Naive thymus-derived CD8-positive, alpha-beta T cell (primary cell): ENCODE measurements around the gene ARID3A. TPM values are rescaled to one million over a fixed set of nuclear protein-coding genes. Genes with fewer than 3 reads are reported as not detected.

Experiments
- ATAC-seq, 2 donors: fragments of 150-1000 bp; cut with Tn5 transposase in 1 of 2; sonication (Bioruptor Pico), chemical (Tn5 transposase) in 1 of 2; 1 replicate in 1 of 2; 2 replicates in 1 of 2; pipeline ENCODE4 v1.10.0; 2021; ENCODE audit warnings: mild to moderate bottlenecking in 2 of 2, moderate library complexity in 2 of 2
- POLR2A ChIA-PET: fragments of 350-600 bp; sonication (Branson Sonifier 250); formaldehyde crosslinking; loops from one replicate; lab custom pipeline; 2021; ENCODE audit warnings: antibody characterized with exemption; lab: Charles Lee
- DNase-seq, 10 donors: peaks; one replicate each; pipeline versions ENCODE4 v3.0.0 to v3.0.0-alpha.2; 2020 to 2022
- H3K27ac Mint-ChIP-seq, 10 donors: one replicate each; pipeline ENCODE4 v1.8.0; 2020 to 2022; ENCODE audit warnings: mild to moderate bottlenecking in 10 of 10, mixed read lengths in 10 of 10, moderate library complexity in 4 of 10, inconsistent platforms in 1 of 10
- H3K27me3 Mint-ChIP-seq, 5 donors: one replicate each; pipeline ENCODE4 v1.8.0; 2021 to 2022; ENCODE audit warnings: mixed read lengths in 5 of 5
- H3K36me3 Mint-ChIP-seq, 3 donors: one replicate each; pipeline ENCODE4 v1.8.0; 2020 to 2022; ENCODE audit warnings: mixed read lengths in 3 of 3, mild to moderate bottlenecking in 2 of 3, inconsistent platforms in 1 of 3
- H3K4me1 Mint-ChIP-seq, 4 donors: one replicate each; pipeline ENCODE4 v1.8.0; 2021 to 2022; ENCODE audit warnings: mixed read lengths in 4 of 4
- H3K4me3 Mint-ChIP-seq, 10 donors: one replicate each; pipeline ENCODE4 v1.8.0; 2020 to 2022; ENCODE audit warnings: mild to moderate bottlenecking in 10 of 10, mixed read lengths in 10 of 10, moderate library complexity in 6 of 10, inconsistent platforms in 1 of 10
- H3K9me3 Mint-ChIP-seq, 9 donors: one replicate each; pipeline ENCODE4 v1.8.0; 2020 to 2022; ENCODE audit warnings: mixed read lengths in 9 of 9, mild to moderate bottlenecking in 3 of 9, inconsistent platforms in 1 of 9, moderate library complexity in 1 of 9
- polyA plus RNA-seq, 3 donors: library from polyadenylated mRNA; unstranded; fragments of 300-500 nt; fragmentation: Illumina TruSeq; gene quantifications; one replicate each; pipeline ENCODE4 v1.2.3, GENCODE V29; 2021
- total RNA-seq, 8 experiments: library from RNA in 2 of 8; stranded (reverse) in 2 of 8; gene quantifications; one replicate each; pipeline ENCODE4 v1.2.3 and lab custom pipeline; 2021 to 2026

Gene ARID3A
- total and polyA plus RNA-seq, 5 experiments from 2014 or later, result 0.09 to 5.0 (median 0.58) TPM

DNA sequence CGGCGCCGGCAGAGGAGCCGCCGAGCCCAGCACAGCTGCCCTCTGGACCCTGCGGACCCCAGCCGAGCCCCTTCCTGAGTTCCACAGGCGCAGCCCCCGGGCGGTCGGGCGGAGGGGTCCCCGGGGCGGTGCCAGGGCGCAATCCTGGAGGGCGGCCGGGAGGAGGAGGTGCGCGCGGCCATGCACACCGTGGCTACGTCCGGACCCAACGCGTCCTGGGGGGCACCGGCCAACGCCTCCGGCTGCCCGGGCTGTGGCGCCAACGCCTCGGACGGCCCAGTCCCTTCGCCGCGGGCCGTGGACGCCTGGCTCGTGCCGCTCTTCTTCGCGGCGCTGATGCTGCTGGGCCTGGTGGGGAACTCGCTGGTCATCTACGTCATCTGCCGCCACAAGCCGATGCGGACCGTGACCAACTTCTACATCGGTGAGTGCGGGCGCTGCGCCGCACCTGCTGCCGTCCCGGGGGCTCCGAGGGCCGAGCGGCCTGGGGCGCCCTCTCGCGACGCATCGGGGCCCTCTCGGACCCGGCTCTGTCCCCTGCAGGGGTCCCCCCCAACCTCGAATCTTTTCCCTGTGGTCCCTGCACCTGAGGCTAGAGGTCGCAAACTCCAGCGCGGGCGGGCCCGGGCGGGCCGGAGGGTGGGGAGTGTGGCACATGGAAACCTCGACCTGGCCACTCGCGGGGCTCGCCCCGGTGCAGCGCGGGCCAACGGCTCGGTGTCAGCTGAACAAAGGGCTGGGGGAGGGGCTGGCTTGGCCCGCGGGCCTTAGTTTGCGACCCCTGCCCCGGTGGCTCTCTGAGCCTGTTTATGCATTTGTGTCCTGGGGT lies 8.3 kb upstream of the ARID3A start, which contains the start of gene KISS1R:
KISS1R (plus strand) TSS at position 11 of the 829 bp plus-strand sequence; CDS start at position 181, 170 bp downstream.
- Mint-ChIP-seq H3K27me3 (peaks cover 0 to 2% (median 0%) of the 10 kb centered on the region in 5 donors), H3K9me3 (no peaks in the 10 kb centered on the region), H3K4me1 (peaks cover 11 to 29% (median 23%) of the 10 kb centered on the region in 4 donors), H3K36me3 (no peaks in the 10 kb centered on the region), H3K27ac (peak within 1 kb of the TSS in 7 of 10 donors; percentile 19 to 91 (median 67)), H3K4me3 (peak within 1 kb of the TSS; percentile 45 to 84 (median 78))
- ATAC-seq (peak; percentile 5 to 9), DNase-seq (peak in 4 of 10 donors; percentile 45 to 56 (median 48))
- POLR2A ChIA-PET, result interaction anchor here (0.7 to 9.1 kb wide), 8 partner anchors 12 to 282 kb away, joined by 3 to 165 read pairs (median 4); partner anchors contain the start of genes CFD, MED16, PTBP1 and RNU6-9

- POLR2A ChIA-PET, result interaction anchor here (1.6 to 9.1 kb wide), 4 partner anchors 12 to 55 kb away, joined by 4 to 165 read pairs (median 116); partner anchors contain the start of genes CFD, MED16 and RNU6-9
- Mint-ChIP-seq H3K4me1 (peaks cover 11 to 29% (median 23%) of the 10 kb centered on the region in 4 donors), H3K36me3 (no peaks in the 10 kb centered on the region), H3K9me3 (no peaks in the 10 kb centered on the region), H3K4me3 (peak overlapping the region; percentile 39 to 84 (median 78)), H3K27me3 (peaks cover 0 to 2% (median 0%) of the 10 kb centered on the region in 5 donors), H3K27ac (peak overlapping the region in 5 of 10 donors; percentile 44 to 91 (median 69))
- DNase-seq (no peak), ATAC-seq (no peak)
Observed at GRCh38 chr19:918152-918437, 7.7 kb upstream of the ARID3A start.

DNA sequence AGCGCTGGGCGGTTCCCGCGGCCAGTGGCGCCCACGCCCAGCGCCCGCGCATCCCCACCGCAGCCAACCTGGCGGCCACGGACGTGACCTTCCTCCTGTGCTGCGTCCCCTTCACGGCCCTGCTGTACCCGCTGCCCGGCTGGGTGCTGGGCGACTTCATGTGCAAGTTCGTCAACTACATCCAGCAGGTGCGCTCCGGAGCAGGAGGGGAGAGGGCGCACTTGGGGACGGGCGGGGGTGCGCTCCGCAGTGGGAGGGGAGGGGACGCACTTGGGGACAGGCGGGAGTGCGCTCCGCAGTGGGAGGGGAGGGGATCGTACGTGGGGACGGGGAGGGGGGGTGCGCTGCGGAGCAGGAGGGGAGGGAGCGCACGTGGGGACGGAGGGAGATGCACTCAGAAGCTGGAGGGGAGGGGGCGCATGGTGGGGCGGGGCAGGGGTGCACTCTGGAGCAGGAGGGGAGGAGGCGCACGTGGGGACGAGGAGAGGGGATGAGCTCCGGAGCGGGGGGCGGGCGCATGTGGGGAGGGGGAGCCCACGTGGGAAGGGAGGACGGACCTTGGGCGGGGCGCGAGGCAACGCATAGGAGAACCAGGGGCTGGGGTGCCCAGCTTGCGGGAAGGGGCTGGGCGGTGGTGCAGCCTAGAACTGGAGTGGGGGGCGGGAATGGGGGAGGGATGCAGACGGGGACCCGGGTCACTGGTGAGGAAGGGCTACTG lies 7.2 kb upstream of the ARID3A start:
- Mint-ChIP-seq H3K27ac (peak overlapping the region in 2 of 10 donors; percentile 7 to 33), H3K27me3 (peaks cover 0 to 2% (median 0%) of the 10 kb centered on the region in 5 donors), H3K9me3 (no peaks in the 10 kb centered on the region), H3K36me3 (no peaks in the 10 kb centered on the region), H3K4me1 (peaks cover 12 to 32% (median 23%) of the 10 kb centered on the region in 4 donors), H3K4me3 (peak overlapping the region in 8 of 10 donors; percentile 14 to 81 (median 49))
- peak in 1 of 10 donors; percentile 77 for DNase-seq
- POLR2A ChIA-PET, result interaction anchor here (0.9 to 9.1 kb wide), 9 partner anchors 13 to 104 kb away, joined by 3 to 165 read pairs (median 11); partner anchors contain the start of genes CFD, MED16, RNU6-9 and WDR18
- no peak for ATAC-seq

DNA sequence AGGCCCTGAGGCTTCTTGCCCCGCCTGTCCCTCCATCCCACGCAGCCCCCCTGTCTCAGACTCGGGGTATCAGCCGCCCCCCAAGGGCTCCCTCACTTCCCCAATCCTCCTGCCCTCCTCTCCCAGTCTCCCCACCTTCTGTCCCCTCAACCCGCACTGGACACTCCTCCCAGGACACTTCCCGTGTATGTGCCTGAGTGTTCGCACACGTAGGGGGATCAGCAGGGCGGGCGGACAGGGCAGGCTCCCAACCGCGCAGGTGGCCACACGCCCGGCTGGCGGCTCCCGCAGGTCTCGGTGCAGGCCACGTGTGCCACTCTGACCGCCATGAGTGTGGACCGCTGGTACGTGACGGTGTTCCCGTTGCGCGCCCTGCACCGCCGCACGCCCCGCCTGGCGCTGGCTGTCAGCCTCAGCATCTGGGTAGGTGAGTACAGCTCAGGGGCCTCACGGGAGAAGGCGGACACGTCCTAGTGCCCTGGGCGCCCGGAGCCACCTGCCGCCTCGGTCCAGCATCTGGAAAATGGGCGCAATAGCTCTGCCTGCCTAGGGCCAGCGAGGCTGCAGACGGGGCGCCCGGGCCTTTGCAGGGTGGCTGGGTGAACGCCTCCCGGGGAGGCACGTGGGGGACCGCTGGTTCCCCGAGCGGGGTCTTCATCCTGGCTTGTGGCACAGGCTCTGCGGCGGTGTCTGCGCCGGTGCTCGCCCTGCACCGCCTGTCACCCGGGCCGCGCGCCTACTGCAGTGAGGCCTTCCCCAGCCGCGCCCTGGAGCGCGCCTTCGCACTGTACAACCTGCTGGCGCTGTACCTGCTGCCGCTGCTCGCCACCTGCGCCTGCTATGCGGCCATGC lies 6.4 kb upstream of the ARID3A start:
- H3K27me3 Mint-ChIP-seq, result peaks cover 0 to 2% (median 0%) of the 10 kb centered on the region in 5 donors
- DNase-seq, result peak in 3 of 10 donors; percentile 49 to 57 (median 53)
- POLR2A ChIA-PET, result interaction anchor here (0.9 to 9.1 kb wide), 11 partner anchors 14 to 287 kb away, joined by 3 to 165 read pairs (median 11); partner anchors contain the start of genes ARHGAP45, CFD, MED16 and RNU6-9
- peaks cover 12 to 36% (median 24%) of the 10 kb centered on the region in 4 donors for H3K4me1 Mint-ChIP-seq
- H3K27ac Mint-ChIP-seq, result peak overlapping the region in 1 of 10 donors; percentile 73
- no peaks in the 10 kb centered on the region for H3K36me3 Mint-ChIP-seq
- H3K4me3 Mint-ChIP-seq, result peak overlapping the region in 7 of 10 donors; percentile 32 to 81 (median 64)
- H3K9me3 Mint-ChIP-seq, result no peaks in the 10 kb centered on the region
- ATAC-seq, result peak; percentile 48 to 54

DNA sequence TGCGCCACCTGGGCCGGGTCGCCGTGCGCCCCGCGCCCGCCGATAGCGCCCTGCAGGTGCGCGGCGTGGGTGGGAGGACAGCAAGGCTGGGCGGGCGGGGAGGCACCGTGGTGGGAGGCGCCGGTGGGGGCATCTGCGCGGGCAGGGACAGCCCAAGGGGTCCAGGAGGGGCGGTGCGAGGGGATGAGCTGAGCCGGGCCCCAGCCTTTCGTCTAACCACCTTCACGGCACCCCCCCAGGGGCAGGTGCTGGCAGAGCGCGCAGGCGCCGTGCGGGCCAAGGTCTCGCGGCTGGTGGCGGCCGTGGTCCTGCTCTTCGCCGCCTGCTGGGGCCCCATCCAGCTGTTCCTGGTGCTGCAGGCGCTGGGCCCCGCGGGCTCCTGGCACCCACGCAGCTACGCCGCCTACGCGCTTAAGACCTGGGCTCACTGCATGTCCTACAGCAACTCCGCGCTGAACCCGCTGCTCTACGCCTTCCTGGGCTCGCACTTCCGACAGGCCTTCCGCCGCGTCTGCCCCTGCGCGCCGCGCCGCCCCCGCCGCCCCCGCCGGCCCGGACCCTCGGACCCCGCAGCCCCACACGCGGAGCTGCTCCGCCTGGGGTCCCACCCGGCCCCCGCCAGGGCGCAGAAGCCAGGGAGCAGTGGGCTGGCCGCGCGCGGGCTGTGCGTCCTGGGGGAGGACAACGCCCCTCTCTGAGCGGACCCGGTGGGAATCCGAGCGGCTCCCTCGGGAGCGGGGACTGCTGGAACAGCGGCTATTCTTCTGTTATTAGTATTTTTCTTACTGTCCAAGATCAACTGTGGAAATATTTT lies 5.6 kb upstream of the ARID3A start:
- POLR2A ChIA-PET, result interaction anchor here (1.2 to 9.1 kb wide), 9 partner anchors 15 to 286 kb away, joined by 3 to 165 read pairs (median 11); partner anchors contain the start of genes ARHGAP45, CFD, MED16 and RNU6-9
- DNase-seq, result peak in 9 of 10 donors; percentile 60 to 89 (median 71)
- peaks cover 11 to 34% (median 24%) of the 10 kb centered on the region in 4 donors for H3K4me1 Mint-ChIP-seq
- H3K4me3 Mint-ChIP-seq, result peak overlapping the region; percentile 67 to 90 (median 84)
- H3K36me3 Mint-ChIP-seq, result no peaks in the 10 kb centered on the region
- peak overlapping the region in 8 of 10 donors; percentile 17 to 90 (median 82) for H3K27ac Mint-ChIP-seq
- peaks cover 0 to 2% (median 0%) of the 10 kb centered on the region in 5 donors for H3K27me3 Mint-ChIP-seq
- peak; percentile 63 to 67 for ATAC-seq
- no peaks in the 10 kb centered on the region for H3K9me3 Mint-ChIP-seq

DNA sequence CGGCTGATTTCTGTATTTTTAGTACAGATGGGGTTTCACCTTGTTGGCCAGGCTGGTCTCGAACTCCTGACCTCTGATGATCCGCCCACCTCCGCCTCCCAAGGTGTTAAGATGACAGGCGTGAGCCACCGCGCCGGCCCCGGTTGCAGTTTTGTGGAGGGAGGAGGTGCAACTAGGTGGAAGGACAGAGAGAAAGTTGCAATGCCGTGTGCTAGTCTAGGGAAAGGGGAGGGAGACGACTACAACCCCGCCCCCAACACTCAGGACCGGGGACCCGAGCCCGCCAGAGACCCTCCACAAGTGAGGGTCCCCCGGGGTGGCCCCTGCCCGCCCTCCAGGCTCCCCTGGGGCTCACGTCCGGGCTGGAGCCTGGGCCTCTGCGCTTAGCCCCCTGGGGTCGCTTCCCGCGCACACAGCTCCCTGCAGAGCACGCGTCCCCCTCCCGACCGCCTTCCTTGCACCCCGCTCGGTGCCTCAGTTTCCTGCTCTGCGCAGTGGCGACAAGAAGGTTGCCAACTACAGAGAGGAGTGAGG lies 1.2 kb upstream of the ARID3A start:
- Mint-ChIP-seq H3K4me3 (peak overlapping the region; percentile 62 to 87 (median 76)), H3K27ac (peak overlapping the region in 2 of 10 donors; percentile 68 to 83), H3K9me3 (no peaks in the 10 kb centered on the region), H3K36me3 (no peaks in the 10 kb centered on the region), H3K27me3 (no peaks in the 10 kb centered on the region), H3K4me1 (peaks cover 9 to 28% (median 18%) of the 10 kb centered on the region in 4 donors)
- ATAC-seq (no peak), DNase-seq (no peak)
- POLR2A ChIA-PET, result interaction anchor here (0.6 to 7.4 kb wide), 11 partner anchors 13 to 345 kb away, joined by 3 to 101 read pairs (median 4); partner anchors contain the start of genes ATP5F1D, CIRBP, MED16 and RNU6-9

DNA sequence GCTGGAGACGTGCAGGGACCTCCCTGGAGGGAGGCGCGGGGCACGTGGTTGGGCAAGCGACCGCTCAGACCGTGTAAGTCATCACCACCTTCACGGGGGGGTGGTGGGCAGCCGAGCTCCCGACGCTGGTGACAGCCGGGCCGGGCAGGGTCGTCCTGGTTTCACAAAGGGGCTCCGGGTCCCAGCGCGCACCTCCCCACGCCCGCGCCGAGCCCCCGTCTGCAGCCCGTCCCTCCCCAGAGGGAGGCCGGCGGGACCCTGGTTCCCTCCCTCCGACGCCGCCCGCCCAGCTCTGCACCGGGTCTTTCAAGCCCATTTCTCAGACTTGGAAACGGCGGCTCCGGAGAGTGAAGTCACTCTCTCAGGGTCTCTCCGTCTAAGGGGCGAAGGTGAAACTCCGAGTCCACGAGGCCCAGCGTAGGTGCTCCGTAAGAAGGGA lies 729 bp upstream of the ARID3A start:
- peak overlapping the region in 8 of 10 donors; percentile 22 to 83 (median 58) for H3K27ac Mint-ChIP-seq
- no peaks in the 10 kb centered on the region for H3K9me3 Mint-ChIP-seq
- H3K27me3 Mint-ChIP-seq, result no peaks in the 10 kb centered on the region
- no peaks in the 10 kb centered on the region for H3K36me3 Mint-ChIP-seq
- peak; percentile 50 to 54 for ATAC-seq
- peak overlapping the region; percentile 67 to 87 (median 78) for H3K4me3 Mint-ChIP-seq
- H3K4me1 Mint-ChIP-seq, result peaks cover 9 to 32% (median 18%) of the 10 kb centered on the region in 4 donors
- DNase-seq, result peak in 3 of 10 donors; percentile 70 to 84 (median 76)
- POLR2A ChIA-PET, result interaction anchor here (0.8 to 7.4 kb wide), 10 partner anchors 12 to 344 kb away, joined by 3 to 101 read pairs (median 4); partner anchors contain the start of genes ATP5F1D, CIRBP, MED16 and RNU6-9

- H3K4me3 Mint-ChIP-seq, result peak overlapping the region; percentile 66 to 87 (median 74)
- H3K27me3 Mint-ChIP-seq, result no peaks in the 10 kb centered on the region
- no peaks in the 10 kb centered on the region for H3K9me3 Mint-ChIP-seq
- ATAC-seq (no peak), DNase-seq (no peak)
- H3K4me1 Mint-ChIP-seq, result peaks cover 5 to 29% (median 14%) of the 10 kb centered on the region in 4 donors
- H3K27ac Mint-ChIP-seq, result peak overlapping the region in 1 of 10 donors; percentile 14
- no peaks in the 10 kb centered on the region for H3K36me3 Mint-ChIP-seq
- POLR2A ChIA-PET, result no interaction called here
Observed at GRCh38 chr19:926323-926588, 421 bp downstream of the ARID3A start.

DNA sequence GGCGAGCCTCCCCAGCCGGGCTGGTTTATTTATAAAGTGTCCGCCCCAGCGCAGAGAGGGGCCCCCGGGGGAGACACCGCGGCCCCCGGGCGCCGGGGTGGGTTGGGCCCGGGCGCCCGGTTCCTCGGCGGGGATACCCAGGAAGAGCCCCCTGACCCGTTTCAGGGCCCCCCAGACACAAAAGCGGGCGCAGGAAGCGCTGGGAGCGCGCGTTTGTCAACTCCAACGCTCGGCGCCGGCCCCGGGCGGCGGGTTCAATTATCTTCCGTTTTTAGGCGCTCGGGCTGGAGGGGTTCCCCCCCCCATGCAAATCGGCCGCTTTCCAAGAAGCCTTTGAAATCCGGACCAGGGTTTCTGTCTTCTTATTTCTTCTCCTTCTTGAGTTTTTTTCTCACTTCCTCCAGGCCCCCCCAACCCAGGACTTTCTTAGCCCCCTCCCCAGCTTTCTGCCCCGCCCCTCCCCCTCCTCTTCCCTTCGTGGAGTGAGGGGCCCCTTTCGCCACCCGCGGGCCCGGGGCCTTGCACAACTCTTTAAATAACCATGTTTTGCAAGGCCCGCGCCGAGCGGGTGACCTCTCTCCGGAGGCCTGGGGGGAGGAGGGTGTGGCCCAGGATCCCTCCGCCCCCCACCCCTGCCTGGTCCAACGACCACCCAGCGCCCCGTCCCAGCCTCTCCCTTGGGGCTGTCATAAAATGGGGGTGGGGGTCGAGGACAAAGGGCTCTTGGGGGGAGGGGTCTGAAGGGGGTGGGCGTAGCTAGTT lies 935 bp downstream of the ARID3A start:
- POLR2A ChIA-PET, result interaction anchor here (0.5 to 1.4 kb wide), 3 partner anchors 57 to 143 kb away, joined by 3 to 5 read pairs (median 4); partner anchors contain the start of genes RNU6-2 and WDR18
- H3K4me3 Mint-ChIP-seq, result peak overlapping the region; percentile 67 to 87 (median 78)
- H3K27ac Mint-ChIP-seq, result peak overlapping the region in 2 of 10 donors; percentile 40 to 66
- DNase-seq (no peak), ATAC-seq (no peak)
- no peaks in the 10 kb centered on the region for H3K27me3 Mint-ChIP-seq
- peaks cover 4 to 27% (median 10%) of the 10 kb centered on the region in 4 donors for H3K4me1 Mint-ChIP-seq
- no peaks in the 10 kb centered on the region for H3K36me3 Mint-ChIP-seq
- no peaks in the 10 kb centered on the region for H3K9me3 Mint-ChIP-seq

- no peaks in the 10 kb centered on the region for H3K9me3 Mint-ChIP-seq
- ATAC-seq, result no peak
- H3K36me3 Mint-ChIP-seq, result no peaks in the 10 kb centered on the region
- no peaks in the 10 kb centered on the region for H3K27me3 Mint-ChIP-seq
- POLR2A ChIA-PET, result interaction anchor here (0.5 to 1.4 kb wide), 4 partner anchors 57 to 142 kb away, joined by 3 to 5 read pairs (median 4); partner anchors contain the start of genes RNU6-2 and WDR18
- peak overlapping the region in 9 of 10 donors; percentile 15 to 78 (median 36) for H3K4me3 Mint-ChIP-seq
- DNase-seq, result no peak
- no peak overlapping the region for H3K27ac Mint-ChIP-seq
- H3K4me1 Mint-ChIP-seq, result peaks cover 1 to 30% (median 11%) of the 10 kb centered on the region in 4 donors
Observed at GRCh38 chr19:927351-927779, 1.5 kb downstream of the ARID3A start.
